ENCODE measurements around the gene MFSD12.

The MFSD12 gene

GRCh38 chr19:3554254-3555083 is 2.9 kb downstream of the MFSD12 start:
- TF ChIP-seq CTCF (conservative IDR thresholded peaks at IDR 0.05), result no peak
- no peak for TF ChIP-seq ZFX (IDR thresholded peaks at IDR 0.05)
- H3K27ac ChIP-seq, result no peak overlapping the region

GRCh38 chr19:3551792-3552095 is 5.6 kb downstream of the MFSD12 start:
- no peak overlapping the region for H3K27ac ChIP-seq
- TF ChIP-seq ZFX (IDR thresholded peaks at IDR 0.05), result no peak
- TF ChIP-seq CTCF (conservative IDR thresholded peaks at IDR 0.05), result no peak

- TF ChIP-seq ZFX (IDR thresholded peaks at IDR 0.05) (no peak), CTCF (conservative IDR thresholded peaks at IDR 0.05) (no peak)
- H3K27ac ChIP-seq, result no peak overlapping the region
Measured at GRCh38 chr19:3550947-3551791, 6.2 kb downstream of the MFSD12 start.

- no peak for TF ChIP-seq ZFX (IDR thresholded peaks at IDR 0.05)
- no peak for TF ChIP-seq CTCF (conservative IDR thresholded peaks at IDR 0.05)
- no peak overlapping the region for H3K27ac ChIP-seq
Measured at GRCh38 chr19:3549816-3550215, 7.6 kb downstream of the MFSD12 start.

- TF ChIP-seq ZFX (IDR thresholded peaks at IDR 0.05), result no peak
- TF ChIP-seq CTCF (conservative IDR thresholded peaks at IDR 0.05), result no peak
- no peak overlapping the region for H3K27ac ChIP-seq
Measured at GRCh38 chr19:3548606-3549005, 8.8 kb downstream of the MFSD12 start.

- no peak overlapping the region for H3K27ac ChIP-seq
- TF ChIP-seq CTCF (conservative IDR thresholded peaks at IDR 0.05) (peak; percentile 64), ZFX (IDR thresholded peaks at IDR 0.05) (no peak)
Measured at GRCh38 chr19:3547767-3548282, 9.6 kb downstream of the MFSD12 start.

GRCh38 chr19:3547301-3547731 is 10.1 kb downstream of the MFSD12 start:
- no peak overlapping the region for H3K27ac ChIP-seq
- TF ChIP-seq ZFX (IDR thresholded peaks at IDR 0.05) (no peak), CTCF (conservative IDR thresholded peaks at IDR 0.05) (peak; percentile 85)
